ENCODE results near the gene GRIN3B. TPM values are rescaled to one million over a fixed set of nuclear protein-coding genes. Genes with fewer than 3 reads are reported as not detected.

The GRIN3B gene
- total RNA-seq, 1 donor from 2014 or later, result 0.65 TPM

DNA sequence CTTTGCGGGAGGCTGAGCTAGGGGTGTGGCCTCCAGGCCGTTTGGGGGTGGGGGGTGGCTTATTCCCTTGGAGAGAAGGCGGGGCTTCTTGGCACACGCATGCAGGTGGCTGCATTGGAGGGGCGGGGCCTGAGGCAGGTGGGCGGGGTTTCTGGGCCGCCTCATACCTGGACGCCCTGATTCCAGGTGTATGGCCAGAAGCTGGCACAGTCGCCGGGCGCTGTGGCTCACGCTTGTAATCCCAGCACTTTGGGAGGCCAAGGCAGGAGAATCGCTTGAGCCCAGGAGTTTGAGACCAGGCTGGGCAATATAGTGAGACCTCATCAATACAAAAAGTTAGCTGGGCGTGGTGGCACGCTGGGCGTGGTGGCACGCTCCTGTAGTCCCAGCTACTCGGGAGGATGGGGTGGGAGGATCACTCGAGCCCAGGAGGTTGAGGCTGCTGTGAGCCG lies 47.5 kb downstream of the GRIN3B start:
- no peak overlapping the region for H3K4me3 Mint-ChIP-seq
- H3K36me3 Mint-ChIP-seq, result no peaks in the 10 kb centered on the region
- no peak overlapping the region for H3K27ac Mint-ChIP-seq
- no peaks in the 10 kb centered on the region for H3K27me3 Mint-ChIP-seq
- no peaks in the 10 kb centered on the region for H3K9me3 Mint-ChIP-seq
- TF ChIP-seq CTCF (conservative IDR thresholded peaks at IDR 0.05), result no peak
- no peak for DNase-seq (ENCODE audit: extremely low spot score, unreplicated experiment)
- H3K4me1 Mint-ChIP-seq (ENCODE audit: unreplicated experiment), result no peaks in the 10 kb centered on the region

GRCh38 chr19:1049106-1049505 lies 48.9 kb downstream of the GRIN3B start:
- no peak overlapping the region for H3K4me3 Mint-ChIP-seq
- no peaks in the 10 kb centered on the region for H3K27me3 Mint-ChIP-seq
- H3K36me3 Mint-ChIP-seq, result no peaks in the 10 kb centered on the region
- no peaks in the 10 kb centered on the region for H3K9me3 Mint-ChIP-seq
- no peak for DNase-seq (ENCODE audit: extremely low spot score, unreplicated experiment)
- no peaks in the 10 kb centered on the region for H3K4me1 Mint-ChIP-seq (ENCODE audit: unreplicated experiment)
- no peak overlapping the region for H3K27ac Mint-ChIP-seq
- no peak for TF ChIP-seq CTCF (conservative IDR thresholded peaks at IDR 0.05)

DNA sequence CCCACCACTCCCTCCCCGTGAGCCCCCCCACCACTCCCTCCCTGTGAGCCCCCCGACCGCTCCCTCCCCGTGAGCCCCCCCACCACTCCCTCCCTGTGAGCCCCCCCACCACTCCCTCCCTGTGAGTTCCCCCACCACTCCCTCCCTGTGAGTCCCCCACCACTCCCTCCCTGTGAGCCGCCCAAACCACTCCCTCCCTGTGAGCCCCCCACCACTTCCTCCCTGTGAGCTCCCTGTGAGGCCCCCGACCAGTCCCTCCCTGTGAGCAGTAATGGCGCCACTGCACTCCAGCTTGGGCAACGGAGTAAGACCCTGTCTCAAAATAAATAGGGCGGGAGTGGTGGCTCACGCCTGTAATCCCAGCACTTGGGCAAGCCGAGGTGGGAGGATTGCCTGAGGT lies 49.6 kb downstream of the GRIN3B start:
- Mint-ChIP-seq H3K4me3 (no peak overlapping the region), H3K27ac (no peak overlapping the region), H3K27me3 (no peaks in the 10 kb centered on the region), H3K36me3 (no peaks in the 10 kb centered on the region), H3K9me3 (no peaks in the 10 kb centered on the region), H3K4me1 (ENCODE audit: unreplicated experiment) (no peaks in the 10 kb centered on the region)
- no peak for TF ChIP-seq CTCF (conservative IDR thresholded peaks at IDR 0.05)
- DNase-seq (ENCODE audit: extremely low spot score, unreplicated experiment), result no peak

- H3K4me1 Mint-ChIP-seq (ENCODE audit: unreplicated experiment), result no peaks in the 10 kb centered on the region
- no peaks in the 10 kb centered on the region for H3K9me3 Mint-ChIP-seq
- TF ChIP-seq CTCF (conservative IDR thresholded peaks at IDR 0.05), result no peak
- H3K27ac Mint-ChIP-seq, result no peak overlapping the region
- no peaks in the 10 kb centered on the region for H3K36me3 Mint-ChIP-seq
- no peaks in the 10 kb centered on the region for H3K27me3 Mint-ChIP-seq
- no peak overlapping the region for H3K4me3 Mint-ChIP-seq
- no peak for DNase-seq (ENCODE audit: extremely low spot score, unreplicated experiment)
Observed at GRCh38 chr19:1050989-1051788, 51.0 kb downstream of the GRIN3B start.

DNA sequence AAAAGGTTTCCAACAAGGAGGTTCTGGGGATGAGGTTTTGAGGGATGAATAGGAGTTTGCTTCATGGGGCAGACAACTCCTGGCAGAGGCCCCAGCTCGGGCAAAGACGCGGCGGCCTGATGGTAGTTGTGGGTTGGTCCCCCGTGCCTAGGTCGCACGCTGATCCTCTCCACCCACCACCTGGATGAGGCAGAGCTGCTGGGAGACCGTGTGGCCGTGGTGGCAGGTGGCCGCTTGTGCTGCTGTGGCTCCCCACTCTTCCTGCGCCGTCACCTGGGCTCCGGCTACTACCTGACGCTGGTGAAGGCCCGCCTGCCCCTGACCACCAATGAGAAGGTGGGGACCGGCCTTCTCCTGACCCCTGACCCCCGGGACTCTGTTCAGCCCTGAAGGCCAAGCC lies 51.6 kb downstream of the GRIN3B start:
- no peak overlapping the region for H3K4me3 Mint-ChIP-seq

More for the DNA sequence above, 51.6 kb downstream of the GRIN3B start:
- DNase-seq (ENCODE audit: extremely low spot score, unreplicated experiment), result no peak
- H3K27ac Mint-ChIP-seq, result no peak overlapping the region
- no peaks in the 10 kb centered on the region for H3K27me3 Mint-ChIP-seq
- no peaks in the 10 kb centered on the region for H3K9me3 Mint-ChIP-seq
- no peak for TF ChIP-seq CTCF (conservative IDR thresholded peaks at IDR 0.05)
- no peaks in the 10 kb centered on the region for H3K4me1 Mint-ChIP-seq (ENCODE audit: unreplicated experiment)
- H3K36me3 Mint-ChIP-seq, result peaks cover 3% of the 10 kb centered on the region
